Measurements from ENCODE around the gene SPINK13. TPM values are rescaled to one million over a fixed set of nuclear protein-coding genes. Genes with fewer than 3 reads are reported as not detected.

The SPINK13 gene
- total and polyA plus RNA-seq, 10 donors: not detected

- intact Hi-C loops (cut with DNase I; ENCODE audit: low total_unique reads): no loop called here
- no peaks in the 10 kb centered on the region for H3K9me3 ChIP-seq
- H3K27ac ChIP-seq: no peak overlapping the region
- TF ChIP-seq POLR2AphosphoS5 (IDR thresholded peaks at IDR 0.05): no peak
- no peak for TF ChIP-seq POLR2A (IDR thresholded peaks at IDR 0.05)
- no peak for TF ChIP-seq CTCF (IDR thresholded peaks at IDR 0.05 in 8 of 11, conservative IDR thresholded peaks at IDR 0.05 in 3 of 11)
- peaks cover 0 to 4% (median 0%) of the 10 kb centered on the region in 7 donors for H3K27me3 ChIP-seq (replicated peaks in 1 of 7)
- H3K4me3 ChIP-seq: no peak overlapping the region
- no peaks in the 10 kb centered on the region for H3K4me1 ChIP-seq
- no peak for DNase-seq
- no peaks in the 10 kb centered on the region for H3K36me3 ChIP-seq
These were observed 38.8 kb upstream of the SPINK13 start for GRCh38 chr5:148229840-148230239.

GRCh38 chr5:148230240-148230639 is 38.4 kb upstream of the SPINK13 start:
- no peaks in the 10 kb centered on the region for H3K4me1 ChIP-seq
- H3K9me3 ChIP-seq: no peaks in the 10 kb centered on the region
- intact Hi-C loops (cut with DNase I; ENCODE audit: low total_unique reads): no loop called here
- peaks cover 0 to 4% (median 0%) of the 10 kb centered on the region in 7 donors for H3K27me3 ChIP-seq (replicated peaks in 1 of 7)
- no peak overlapping the region for H3K27ac ChIP-seq
- no peaks in the 10 kb centered on the region for H3K36me3 ChIP-seq
- 91 to 95% (median 94%) methylated on average over 7 of the region's 7 CpGs for WGBS, 5 donors
- H3K4me3 ChIP-seq: no peak overlapping the region
- DNase-seq: no peak
- TF ChIP-seq POLR2A (IDR thresholded peaks at IDR 0.05) (no peak), POLR2AphosphoS5 (IDR thresholded peaks at IDR 0.05) (no peak), CTCF (IDR thresholded peaks at IDR 0.05 in 8 of 11, conservative IDR thresholded peaks at IDR 0.05 in 3 of 11) (no peak)

- no peaks in the 10 kb centered on the region for H3K9me3 ChIP-seq
- no peaks in the 10 kb centered on the region for H3K4me1 ChIP-seq
- no peaks in the 10 kb centered on the region for H3K27me3 ChIP-seq (replicated peaks in 1 of 7)
- intact Hi-C loops (cut with DNase I; ENCODE audit: low total_unique reads): no loop called here
- H3K36me3 ChIP-seq: no peaks in the 10 kb centered on the region
- no peak overlapping the region for H3K27ac ChIP-seq
- H3K4me3 ChIP-seq: no peak overlapping the region
- DNase-seq: no peak
- no peak for TF ChIP-seq POLR2AphosphoS5 (IDR thresholded peaks at IDR 0.05)
- TF ChIP-seq CTCF (IDR thresholded peaks at IDR 0.05 in 8 of 11, conservative IDR thresholded peaks at IDR 0.05 in 3 of 11): no peak
- TF ChIP-seq POLR2A (IDR thresholded peaks at IDR 0.05): no peak
- whole genome bisulfite sequencing, 5 donors: 49 to 65% (median 55%) methylated on average over 4 of the region's 4 CpGs
These were observed 30.7 kb upstream of the SPINK13 start for GRCh38 chr5:148237785-148238417.

- intact Hi-C loops (cut with DNase I; ENCODE audit: low total_unique reads): no loop called here
- Histone ChIP-seq H3K36me3 (no peaks in the 10 kb centered on the region), H3K9me3 (peaks cover 0 to 3% (median 0%) of the 10 kb centered on the region in 8 donors), H3K4me1 (no peaks in the 10 kb centered on the region), H3K4me3 (no peak within 1 kb of the TSS), H3K27ac (no peak within 1 kb of the TSS), H3K27me3 (replicated peaks in 1 of 7) (no peaks in the 10 kb centered on the region)
- 64 to 72% (median 65%) methylated on average over 2 of the region's 2 CpGs for WGBS, 5 donors
- no peak for DNase-seq
- TF ChIP-seq POLR2AphosphoS5 (IDR thresholded peaks at IDR 0.05) (no peak), POLR2A (IDR thresholded peaks at IDR 0.05) (no peak), CTCF (IDR thresholded peaks at IDR 0.05 in 8 of 11, conservative IDR thresholded peaks at IDR 0.05 in 3 of 11) (no peak)
These were observed 30.2 kb upstream of the SPINK13 start, which contains the start of gene MARCOL for GRCh38 chr5:148238418-148238794. Gene MARCOL, plus strand, starts transcription at chr5:148238525. Its CDS starts 73 bp downstream, at chr5:148238598.

Measured in spleen (tissue), 11 donors.